Panc1 (cell line): Measurements from ENCODE around the gene ACER1. TPM values are rescaled to one million over a fixed set of nuclear protein-coding genes. Genes with fewer than 3 reads are reported as not detected.

Source experiments
- ATAC-seq: fragments of 200-7000 bp; cut with Tn5 transposase; 2 replicates; pipeline ENCODE4 v1.9.1; 2020; ENCODE audit warnings: mild to moderate bottlenecking, moderate library complexity
- BruUV-seq: library from RNA; stranded (reverse); fragments of 400-500 nt; replicated peaks from 2 replicates; lab custom pipeline; 2021; lab: Mats Ljungman, UMichigan
- CTCF ChIA-PET: fragments of 300-600 bp; sonication (Branson Sonifier 250); formaldehyde crosslinking; loops from one replicate; lab custom pipeline; 2022; ENCODE audit warnings: antibody characterized with exemption; lab: Charles Lee
- POLR2A ChIA-PET: fragments of 300-600 bp; sonication (Branson Sonifier 250); formaldehyde crosslinking; loops from one replicate; lab custom pipeline; 2022; ENCODE audit warnings: antibody characterized with exemption; lab: Charles Lee
- DNase-seq: peaks from one replicate; pipeline ENCODE4 v3.0.0-alpha.2; 2010; ENCODE audit warnings: low read depth, low spot score
- H3K27ac ChIP-seq: 2 replicates; pipeline ENCODE4 v1.5.1; 2011; ENCODE audit warnings: mild to moderate bottlenecking, low read length, inconsistent platforms
- H3K27me3 ChIP-seq: fragments of 200-500 bp; sonication (Bioruptor generic); 2 replicates; pipeline ENCODE4 v1.6.0; 2014; ENCODE audit warnings: low read length, inconsistent platforms; ENCODE audit not compliant: control insufficient read depth, insufficient read depth
- H3K36me3 ChIP-seq: fragments of 200-500 bp; sonication (Bioruptor generic); 2 replicates; pipeline ENCODE4 v1.5.1; 2014; ENCODE audit warnings: inconsistent platforms, mild to moderate bottlenecking, low read length, moderate library complexity; ENCODE audit not compliant: control insufficient read depth, insufficient read depth
- H3K4me1 ChIP-seq: 2 replicates; pipeline ENCODE4 v1.5.1; 2011; ENCODE audit warnings: inconsistent platforms, mild to moderate bottlenecking, low read length, moderate library complexity; ENCODE audit not compliant: control insufficient read depth, insufficient read depth
- H3K4me3 ChIP-seq, 2 experiments: 2 replicates each; pipeline ENCODE4 v1.5.1; 2011 to 2012; ENCODE audit warnings: low read depth in 2 of 2, low read length in 2 of 2, mild to moderate bottlenecking in 2 of 2, inconsistent platforms in 1 of 2, moderate library complexity in 1 of 2
- H3K9me3 ChIP-seq: fragments of 200-500 bp; sonication (Bioruptor generic); 2 replicates; pipeline ENCODE4 v1.5.1; 2014; ENCODE audit warnings: low read depth, mild to moderate bottlenecking, inconsistent platforms, low read length, moderate library complexity; ENCODE audit not compliant: control insufficient read depth, insufficient read depth
- CTCF ChIP-seq: fragments of 450-650 bp; IDR thresholded peaks from 2 replicates; pipeline ENCODE4 v1.5.1; 2017; ENCODE audit warnings: mild to moderate bottlenecking
- POLR2AphosphoS5 ChIP-seq: IDR thresholded peaks from 2 replicates; pipeline ENCODE4 v1.6.1; 2012; ENCODE audit warnings: mild to moderate bottlenecking, low read depth, low read length, moderate library complexity
- SIN3A ChIP-seq: IDR thresholded peaks from 2 replicates; pipeline ENCODE4 v1.6.1; 2012; ENCODE audit warnings: low read depth, mild to moderate bottlenecking, low read length, moderate library complexity, borderline replicate concordance; ENCODE audit not compliant: insufficient read depth
- TCF7L2 ChIP-seq: IDR thresholded peaks from 2 replicates; pipeline ENCODE4 v1.6.1; 2011; ENCODE audit warnings: mild to moderate bottlenecking, low read depth, low read length, inconsistent platforms
- in situ Hi-C: cut with HindIII; loops from 2 replicates; pipeline ENCODE4 v1.10.0; 2016; ENCODE audit warnings: low sequenced_read_pairs, low pct_unique_long_range_greater_than_20kb
- intact Hi-C: fragments of 100-400 bp; cut with micrococcal nuclease; formaldehyde crosslinking; loops from one replicate; pipeline ENCODE4 v1.10.0; 2022; ENCODE audit not compliant: unreplicated experiment
- total RNA-seq: library from RNA; stranded (reverse); gene quantifications from one replicate; pipeline ENCODE4 v1.2.1, GENCODE V29; 2021; ENCODE audit not compliant: unreplicated experiment
- TF ChIP-seq, protein P1 (sequence below), 2 experiments: IDR thresholded peaks; 2 replicates each; pipeline ENCODE4 v1.6.1; 2011 to 2012; ENCODE audit warnings: low read depth in 2 of 2, control low read depth in 1 of 2, low read length in 1 of 2, mild to moderate bottlenecking in 1 of 2, moderate library complexity in 1 of 2; ENCODE audit not compliant: insufficient read depth in 1 of 2

ACER1 gene
- total RNA-seq, 1 experiment from 2014 or later, result not detected

DNA sequence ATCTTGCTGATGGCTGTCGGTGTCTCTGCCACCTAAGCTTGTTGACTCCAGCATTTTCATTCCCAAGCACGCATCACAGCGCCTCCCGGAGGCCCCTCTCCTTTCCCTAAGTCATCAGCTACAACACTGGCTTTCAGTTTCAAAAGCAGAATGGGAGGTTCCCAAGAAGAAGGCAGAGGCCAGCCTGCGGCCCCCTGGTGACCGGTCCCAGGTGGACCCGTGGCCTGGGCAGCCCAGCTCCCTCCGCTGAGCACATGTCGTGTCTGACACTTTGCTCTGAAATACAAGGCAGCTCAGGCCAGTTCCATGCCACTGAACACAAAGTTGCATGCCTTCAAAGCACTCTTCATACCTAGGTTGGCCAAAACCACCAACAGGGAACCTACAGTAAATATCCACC, 62.2 kb downstream of the ACER1 start:
- TF ChIP-seq, protein P1, sequence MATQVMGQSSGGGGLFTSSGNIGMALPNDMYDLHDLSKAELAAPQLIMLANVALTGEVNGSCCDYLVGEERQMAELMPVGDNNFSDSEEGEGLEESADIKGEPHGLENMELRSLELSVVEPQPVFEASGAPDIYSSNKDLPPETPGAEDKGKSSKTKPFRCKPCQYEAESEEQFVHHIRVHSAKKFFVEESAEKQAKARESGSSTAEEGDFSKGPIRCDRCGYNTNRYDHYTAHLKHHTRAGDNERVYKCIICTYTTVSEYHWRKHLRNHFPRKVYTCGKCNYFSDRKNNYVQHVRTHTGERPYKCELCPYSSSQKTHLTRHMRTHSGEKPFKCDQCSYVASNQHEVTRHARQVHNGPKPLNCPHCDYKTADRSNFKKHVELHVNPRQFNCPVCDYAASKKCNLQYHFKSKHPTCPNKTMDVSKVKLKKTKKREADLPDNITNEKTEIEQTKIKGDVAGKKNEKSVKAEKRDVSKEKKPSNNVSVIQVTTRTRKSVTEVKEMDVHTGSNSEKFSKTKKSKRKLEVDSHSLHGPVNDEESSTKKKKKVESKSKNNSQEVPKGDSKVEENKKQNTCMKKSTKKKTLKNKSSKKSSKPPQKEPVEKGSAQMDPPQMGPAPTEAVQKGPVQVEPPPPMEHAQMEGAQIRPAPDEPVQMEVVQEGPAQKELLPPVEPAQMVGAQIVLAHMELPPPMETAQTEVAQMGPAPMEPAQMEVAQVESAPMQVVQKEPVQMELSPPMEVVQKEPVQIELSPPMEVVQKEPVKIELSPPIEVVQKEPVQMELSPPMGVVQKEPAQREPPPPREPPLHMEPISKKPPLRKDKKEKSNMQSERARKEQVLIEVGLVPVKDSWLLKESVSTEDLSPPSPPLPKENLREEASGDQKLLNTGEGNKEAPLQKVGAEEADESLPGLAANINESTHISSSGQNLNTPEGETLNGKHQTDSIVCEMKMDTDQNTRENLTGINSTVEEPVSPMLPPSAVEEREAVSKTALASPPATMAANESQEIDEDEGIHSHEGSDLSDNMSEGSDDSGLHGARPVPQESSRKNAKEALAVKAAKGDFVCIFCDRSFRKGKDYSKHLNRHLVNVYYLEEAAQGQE (IDR thresholded peaks at IDR 0.05; ENCODE audit: insufficient read depth in 1 of 2, low read depth in 2 of 2, low read length in 1 of 2), result no peak
- no peak for TF ChIP-seq POLR2AphosphoS5
- no peak for TF ChIP-seq TCF7L2
- no peak for TF ChIP-seq SIN3A
- no peak for TF ChIP-seq CTCF
- intact Hi-C loops (no loop called here), in situ Hi-C loops (no loop called here)
- no peak for DNase-seq
- no peak overlapping the region for H3K27ac ChIP-seq
- BruUV-seq, result no TSS peak
- ChIA-PET POLR2A (interaction anchor here (0.6 kb wide), 1 partner anchor 183 kb away, joined by 9 read pairs; no protein-coding TSS in a partner anchor), CTCF (no interaction called here)
- H3K36me3 ChIP-seq, result no peaks in the 10 kb centered on the region
- ATAC-seq, result no peak
- no peak overlapping the region for H3K4me3 ChIP-seq
- H3K9me3 ChIP-seq, result no peaks in the 10 kb centered on the region
- peaks cover 20% of the 10 kb centered on the region for H3K4me1 ChIP-seq
- H3K27me3 ChIP-seq, result no peaks in the 10 kb centered on the region

- Histone ChIP-seq H3K36me3 (no peaks in the 10 kb centered on the region), H3K27ac (no peak overlapping the region), H3K9me3 (no peaks in the 10 kb centered on the region), H3K27me3 (no peaks in the 10 kb centered on the region), H3K4me1 (peaks cover 20% of the 10 kb centered on the region), H3K4me3 (no peak overlapping the region)
- POLR2A ChIA-PET, result interaction anchor here (0.6 kb wide), 2 partner anchors 12 to 183 kb away, joined by 4 to 9 read pairs; no protein-coding TSS in a partner anchor
- in situ Hi-C loops (no loop called here), intact Hi-C loops (no loop called here)
- no TSS peak for BruUV-seq
- CTCF ChIA-PET, result interaction anchor here (0.5 kb wide), 1 partner anchor 22 kb away, joined by 6 read pairs; no protein-coding TSS in a partner anchor
- TF ChIP-seq, protein P1 (IDR thresholded peaks at IDR 0.05; ENCODE audit: insufficient read depth in 1 of 2, low read depth in 2 of 2, low read length in 1 of 2), result no peak
- no peak for TF ChIP-seq CTCF
- TF ChIP-seq SIN3A, result no peak
- no peak for TF ChIP-seq TCF7L2
- no peak for TF ChIP-seq POLR2AphosphoS5
- ATAC-seq (no peak), DNase-seq (no peak)
Measured at GRCh38 chr19:6270822-6271221, 62.6 kb downstream of the ACER1 start.
